HG03469 (cell line): ENCODE data around the gene COX14.
A peak's percentile ranks its signal among the peaks of the same experiment; 100 is the strongest.
"Not testable (repeated sequence)": the region's sequence is repeated elsewhere in the genome, so short reads cannot be mapped to it uniquely, and the experiment has no call there.

Source experiments
- ATAC-seq: cut with Tn5 transposase; IDR thresholded peaks from one replicate; pipeline ENCODE4 v1.9.1; 2021; ENCODE audit warnings: mild to moderate bottlenecking, moderate library complexity, moderate number of reproducible peaks; ENCODE audit not compliant: unreplicated experiment

Gene COX14

DNA sequence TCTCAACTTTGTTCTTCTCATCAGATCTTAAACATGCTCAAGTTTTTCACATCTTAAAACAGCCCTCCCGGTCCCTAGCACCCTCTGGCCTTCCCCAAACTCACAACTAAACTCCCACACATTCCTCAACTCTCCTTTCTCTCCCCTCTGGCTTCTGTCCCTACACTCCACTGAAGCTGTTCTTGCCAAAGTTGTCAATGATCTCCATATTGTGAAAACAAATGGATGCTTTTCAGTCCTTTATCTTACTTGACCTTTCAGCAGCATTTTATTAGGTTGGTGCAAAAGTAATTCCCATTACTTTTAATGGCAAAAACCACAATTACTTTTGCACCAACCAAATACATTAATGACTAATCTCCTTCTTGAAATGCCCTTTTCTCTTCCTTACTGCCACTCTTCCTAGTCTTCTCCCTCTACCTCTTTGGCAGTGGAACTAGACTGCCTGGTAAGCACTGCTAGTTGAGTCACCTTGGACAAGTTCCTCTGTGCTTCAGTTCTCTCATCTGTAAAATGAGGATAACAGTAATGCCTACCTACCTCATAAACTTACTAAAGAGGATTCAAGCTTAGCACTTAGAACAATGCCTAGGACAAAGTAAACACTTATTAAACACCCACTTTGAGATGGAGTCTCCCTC, 39.1 kb downstream of the COX14 start:
- ATAC-seq: no peak

GRCh38 chr12:50154947-50155346, 42.9 kb downstream of the COX14 start:
- ATAC-seq: not testable (repeated sequence)

GRCh38 chr12:50156641-50157040, 44.6 kb downstream of the COX14 start:
- ATAC-seq: no peak

GRCh38 chr12:50157259-50157658, 45.2 kb downstream of the COX14 start:
- no peak for ATAC-seq

DNA sequence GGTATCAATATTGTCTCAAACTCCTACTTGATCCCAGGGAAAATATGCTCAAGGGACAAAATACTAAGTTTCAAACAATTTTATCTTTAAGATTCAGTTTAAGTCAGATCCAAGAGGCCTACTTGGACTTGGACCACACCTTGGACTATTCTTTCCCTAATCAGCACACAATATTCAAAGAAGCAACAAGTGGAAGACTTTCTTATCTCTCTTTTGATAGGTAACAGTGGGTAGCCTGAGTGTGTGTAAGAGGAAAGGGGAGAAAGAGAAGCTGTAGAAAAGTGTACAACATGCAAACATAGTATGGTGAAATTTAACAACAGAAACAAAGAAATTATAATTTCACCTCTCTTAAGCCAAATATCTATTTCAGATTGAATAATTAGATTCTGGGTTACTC, 48.6 kb downstream of the COX14 start:
- ATAC-seq: no peak

GRCh38 chr12:50162230-50162629, 50.2 kb downstream of the COX14 start:
- ATAC-seq: no peak

- no peak for ATAC-seq
Measured at GRCh38 chr12:50164963-50165362, 52.9 kb downstream of the COX14 start.

- ATAC-seq: no peak
Measured at GRCh38 chr12:50166799-50167048, 54.7 kb downstream of the COX14 start.

DNA sequence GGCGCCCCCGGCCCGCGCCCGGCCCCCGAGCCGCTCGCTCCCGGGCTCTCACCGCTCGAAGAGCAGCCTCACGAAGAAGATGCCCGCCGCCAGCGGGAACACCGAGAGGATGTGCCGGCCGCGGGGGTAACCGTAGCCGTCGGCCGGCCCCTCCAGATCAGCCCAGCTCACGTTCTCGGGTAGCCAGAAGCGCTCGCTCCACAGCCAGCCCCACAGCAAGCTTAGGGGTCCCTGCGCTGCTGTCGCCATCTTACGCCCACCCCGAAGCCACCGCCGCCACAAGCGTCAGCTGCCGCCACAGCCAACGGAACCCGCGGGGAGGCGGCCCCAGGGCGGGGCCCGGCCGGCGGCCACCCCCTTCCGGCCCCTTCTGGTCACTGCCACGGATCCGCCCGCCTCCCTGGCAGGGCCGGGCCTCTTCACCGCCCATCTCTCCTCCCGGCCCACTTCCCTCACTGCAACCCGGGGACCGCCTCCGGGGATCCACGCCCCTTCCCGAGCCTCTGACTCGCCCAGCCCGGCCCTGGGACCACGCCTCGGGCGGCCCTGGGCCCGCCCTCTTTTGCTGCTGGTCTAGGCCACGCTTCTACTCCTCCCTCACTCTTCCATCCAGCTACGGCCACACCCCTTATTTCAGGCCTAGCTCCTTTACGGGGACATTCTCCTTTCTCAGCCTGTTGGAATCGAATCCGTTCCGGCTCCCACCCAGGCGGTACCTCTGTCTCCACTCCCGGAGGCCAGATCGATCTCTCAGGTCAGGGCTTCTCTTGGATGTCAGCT, 55.2 kb downstream of the COX14 start, which contains the start of gene CERS5:
TSS of gene CERS5 (minus strand) at position 321 of the 780 bp plus-strand sequence. CDS start at position 249, 72 bp downstream.
- peak; percentile 87 for ATAC-seq
